Amniotic epithelial cell (primary cell): Measurements from ENCODE around the gene STK11IP.

Experiments
- DNase-seq: peaks from one replicate; pipeline ENCODE4 v3.0.0-alpha.2; 2010; ENCODE audit warnings: low read depth

STK11IP gene

DNA sequence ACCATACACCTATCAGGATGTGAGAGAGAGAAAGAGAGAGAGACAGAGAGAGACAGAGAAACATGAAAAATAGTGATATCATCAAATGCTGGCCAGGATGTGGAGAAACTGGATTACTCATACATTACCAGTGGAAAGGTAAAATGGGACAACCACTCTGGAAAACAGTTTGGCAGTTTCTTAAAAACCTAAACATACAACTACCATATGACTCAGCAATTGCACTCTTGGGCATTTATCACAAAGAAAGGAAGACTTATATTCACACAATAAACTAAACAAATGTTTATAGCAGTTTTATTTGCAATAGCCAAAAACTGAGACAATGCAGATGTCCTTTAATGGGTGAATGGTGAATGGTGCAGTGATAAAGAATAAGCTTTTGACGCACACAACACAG lies 58.9 kb downstream of the STK11IP start:
- DNase-seq = peak; percentile 40

DNA sequence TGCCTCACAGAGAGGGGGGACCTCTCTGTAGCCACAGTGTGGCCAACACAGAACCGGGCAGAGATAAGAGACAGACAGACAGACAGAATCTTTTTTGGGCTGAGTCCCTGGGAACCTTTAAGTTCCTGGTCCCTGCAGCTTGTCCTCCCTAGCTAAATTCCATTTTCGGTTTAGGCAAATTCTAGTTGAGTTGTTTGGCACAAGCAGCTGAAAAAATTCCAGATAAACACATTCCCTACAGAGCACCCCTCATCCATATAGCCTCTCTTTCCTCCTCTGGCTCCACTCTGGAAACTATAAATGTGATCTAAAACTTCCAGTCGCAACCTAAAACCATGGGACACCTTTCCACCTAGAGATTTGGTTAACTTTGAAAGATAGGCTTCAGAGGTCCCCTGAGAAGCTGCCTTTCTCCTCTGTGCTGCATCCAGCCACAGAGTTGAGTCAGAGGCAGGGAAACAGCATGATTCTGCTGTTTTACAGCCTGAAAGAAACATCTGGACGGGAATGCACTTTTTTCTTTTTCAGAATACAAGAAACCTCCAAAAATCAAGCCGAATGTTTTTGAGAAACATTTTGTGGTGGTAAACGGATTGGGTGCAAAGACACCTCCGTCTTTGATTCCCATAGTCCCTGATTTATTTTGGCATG lies 60.7 kb downstream of the STK11IP start:
- DNase-seq = peak; percentile 45

DNA sequence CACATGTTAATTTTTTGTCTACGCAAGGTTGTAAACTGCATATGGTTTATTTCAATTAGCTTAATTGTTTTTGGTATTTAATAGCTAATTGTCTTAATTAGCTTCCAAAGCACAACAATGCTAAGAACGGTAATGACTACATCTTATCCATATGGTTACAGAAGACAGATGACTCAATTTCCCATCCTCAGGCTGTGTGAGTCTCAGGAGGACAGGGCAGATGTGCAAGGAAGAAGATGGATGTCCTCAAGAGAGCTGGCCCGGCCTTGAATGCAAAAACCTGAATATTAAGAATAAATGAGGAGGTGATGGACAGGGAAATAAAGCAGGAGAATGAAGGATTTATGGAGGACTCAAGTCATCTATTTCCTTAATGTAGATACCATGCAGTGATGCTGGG lies 61.2 kb downstream of the STK11IP start:
- DNase-seq = no peak

DNA sequence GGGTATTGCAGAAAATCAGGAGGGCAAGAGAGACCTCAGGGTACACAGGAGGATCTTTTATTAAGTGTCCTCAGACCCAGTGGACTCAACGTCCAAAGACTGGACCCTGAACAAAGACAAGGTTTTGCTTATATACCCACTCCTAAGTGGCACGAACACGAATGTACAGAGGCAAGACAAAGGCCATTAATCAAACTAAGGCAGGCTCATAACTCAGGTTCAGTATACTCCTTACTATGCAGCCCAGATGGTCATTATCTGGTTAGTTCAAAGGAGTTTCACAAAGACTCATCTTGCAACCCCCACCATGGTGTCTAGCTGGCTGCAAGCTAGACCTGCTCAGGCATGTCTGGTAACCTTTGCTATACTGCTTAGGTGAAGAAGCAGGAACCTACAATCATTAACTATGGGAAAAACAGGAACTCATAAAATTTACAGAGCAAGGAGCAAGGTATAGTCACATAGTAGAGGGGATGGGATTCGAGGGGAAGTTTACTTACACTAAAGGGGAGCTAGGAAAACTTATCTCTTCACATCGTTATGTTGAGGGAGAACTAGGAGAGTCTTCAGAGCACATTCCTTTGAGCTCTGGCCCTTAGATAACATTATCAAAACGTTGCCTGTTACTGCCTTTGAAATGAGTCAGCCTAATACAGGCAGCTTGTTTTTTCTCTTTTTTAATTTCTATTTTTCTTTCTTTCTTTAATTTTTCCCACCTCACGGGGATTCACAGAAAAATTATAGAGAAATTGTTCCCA lies 63.7 kb downstream of the STK11IP start:
- peak; percentile 86 for DNase-seq

DNA sequence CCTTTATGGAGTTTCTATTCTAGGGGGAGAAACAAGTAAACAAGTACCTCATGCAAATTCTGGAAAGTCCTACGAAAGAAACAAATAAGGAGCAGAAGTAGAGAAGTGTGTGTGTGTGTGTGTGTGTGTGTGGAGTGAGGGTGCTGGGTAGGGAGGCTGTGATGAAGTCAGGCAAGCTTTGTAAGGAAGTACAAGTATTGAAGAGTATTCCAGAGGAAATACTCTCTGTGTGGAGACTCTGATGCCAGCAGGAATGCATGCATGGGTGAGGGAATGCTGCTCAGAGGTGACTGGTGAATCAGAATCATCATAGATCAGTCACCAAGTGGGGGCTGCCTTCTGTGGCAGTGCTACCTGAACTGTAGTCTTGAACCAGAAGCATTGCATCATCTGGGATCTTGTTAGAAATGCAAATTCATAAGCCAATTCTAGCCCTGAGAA lies 64.3 kb downstream of the STK11IP start:
- peak; percentile 88 for DNase-seq

DNA sequence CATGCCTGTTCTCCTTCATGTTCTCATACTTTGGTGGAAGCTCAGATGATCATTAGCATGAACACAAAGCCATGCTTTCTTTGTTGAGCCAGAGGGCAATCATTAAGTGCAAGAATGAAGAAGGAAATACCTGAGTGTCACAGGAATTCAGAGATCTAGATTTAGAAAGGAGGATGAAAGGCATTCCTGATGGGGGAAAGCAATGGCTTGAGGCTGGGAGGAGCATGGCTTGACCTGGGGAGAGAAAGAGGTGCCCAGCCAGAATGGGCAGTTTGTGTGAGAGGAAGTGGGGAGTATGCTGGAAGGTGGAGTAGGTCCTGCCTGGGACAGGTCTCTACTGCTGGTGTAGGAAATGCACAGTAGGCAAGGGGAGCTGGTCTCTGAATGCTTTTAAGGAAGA lies 64.9 kb downstream of the STK11IP start:
- no peak for DNase-seq

DNA sequence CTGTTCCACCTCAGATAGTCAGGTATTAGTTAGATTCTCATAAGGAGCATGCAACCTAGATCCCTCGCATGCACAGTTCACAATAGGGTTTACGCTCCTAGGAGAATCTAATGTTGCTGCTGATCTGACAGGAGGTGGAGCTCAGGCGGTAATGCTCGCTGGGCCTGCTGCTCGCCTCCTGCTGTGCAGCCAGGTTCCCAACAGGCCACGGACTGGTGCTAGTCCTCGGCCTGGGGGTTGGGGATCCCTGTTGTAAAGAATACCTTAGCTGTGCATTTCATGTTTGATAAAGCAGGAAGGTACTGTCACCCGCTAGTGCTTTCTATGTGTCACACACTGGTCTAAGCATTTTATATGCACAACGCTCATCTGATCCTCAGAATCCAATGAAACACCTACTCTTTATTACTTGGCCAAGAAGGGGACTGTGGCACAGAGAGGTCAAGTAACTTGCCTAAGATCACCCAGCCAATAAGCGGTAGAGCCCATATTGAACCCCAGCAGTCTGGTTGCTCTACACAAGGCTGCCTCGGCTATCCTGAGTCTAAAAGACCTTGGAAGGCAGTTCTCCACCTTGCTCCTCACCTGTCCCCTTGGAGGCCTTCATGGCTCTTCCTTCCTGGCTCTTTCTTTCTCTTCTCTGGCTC lies 65.6 kb downstream of the STK11IP start:
- DNase-seq = no peak

DNA sequence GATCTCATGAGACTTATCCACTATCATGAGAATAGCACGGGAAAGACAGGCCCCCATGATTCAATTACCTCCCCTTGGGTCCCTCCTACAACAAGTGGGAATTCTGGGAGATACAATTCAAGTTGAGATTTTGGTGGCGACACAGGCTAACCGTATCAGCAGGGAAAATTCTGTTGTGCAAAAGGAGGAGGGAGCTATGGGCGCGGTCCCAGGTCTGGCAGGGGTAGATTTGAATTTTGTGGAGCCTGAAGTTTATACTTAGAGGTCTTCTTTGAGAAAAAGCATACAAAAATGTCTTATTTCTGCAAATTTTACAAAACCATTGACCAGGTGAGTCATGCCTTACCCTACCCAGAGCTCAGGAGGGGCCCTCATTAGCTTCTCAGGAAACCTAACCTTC lies 66.4 kb downstream of the STK11IP start:
- no peak for DNase-seq

DNA sequence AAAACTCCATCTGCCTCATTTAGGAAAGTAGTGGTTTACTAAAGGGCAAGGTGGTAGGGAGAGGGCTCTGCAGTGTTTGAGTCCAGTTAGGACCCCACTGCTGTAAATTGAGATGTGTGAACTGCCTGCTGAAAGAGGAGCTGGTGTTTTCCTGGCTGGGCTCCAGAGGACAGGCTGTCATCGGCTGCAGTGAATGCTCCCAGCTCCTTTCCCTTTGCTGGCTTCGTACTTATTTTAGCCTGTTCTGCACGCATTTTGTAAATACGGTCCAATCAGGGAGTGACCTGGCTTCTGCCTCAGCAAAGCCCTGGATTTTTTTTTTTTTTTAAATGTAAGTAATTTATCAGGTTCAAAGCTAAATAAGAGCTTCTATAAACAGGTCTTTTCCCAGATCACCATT lies 67.3 kb downstream of the STK11IP start:
- DNase-seq = peak; percentile 38

DNA sequence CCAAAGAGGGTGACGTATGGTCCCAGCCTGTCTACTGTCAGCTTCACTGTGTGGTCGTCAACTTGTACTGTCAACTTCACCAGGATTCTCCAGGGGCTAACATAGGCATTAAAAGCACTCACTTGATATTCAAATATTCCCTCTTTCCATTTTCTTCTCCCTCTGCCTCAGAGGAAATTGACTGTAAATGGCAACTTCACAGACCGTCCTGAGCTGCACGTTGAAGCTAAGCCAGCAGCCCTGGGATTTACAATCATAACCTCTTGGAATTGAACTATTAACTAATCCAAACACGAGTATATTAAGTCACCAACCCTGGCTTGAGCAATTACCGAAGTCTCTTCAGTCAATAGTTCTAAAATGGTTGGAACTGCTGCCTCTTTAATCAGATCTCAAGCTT lies 68.3 kb downstream of the STK11IP start:
- DNase-seq = no peak
